ENCODE results near the gene ABCG4. TPM values are rescaled to one million over a fixed set of nuclear protein-coding genes. Genes with fewer than 3 reads are reported as not detected.

ABCG4 gene
- total and polyA plus RNA-seq, 2 donors (not counting 1 experiment from before 2014, with no cell fraction given), result not detected

DNA sequence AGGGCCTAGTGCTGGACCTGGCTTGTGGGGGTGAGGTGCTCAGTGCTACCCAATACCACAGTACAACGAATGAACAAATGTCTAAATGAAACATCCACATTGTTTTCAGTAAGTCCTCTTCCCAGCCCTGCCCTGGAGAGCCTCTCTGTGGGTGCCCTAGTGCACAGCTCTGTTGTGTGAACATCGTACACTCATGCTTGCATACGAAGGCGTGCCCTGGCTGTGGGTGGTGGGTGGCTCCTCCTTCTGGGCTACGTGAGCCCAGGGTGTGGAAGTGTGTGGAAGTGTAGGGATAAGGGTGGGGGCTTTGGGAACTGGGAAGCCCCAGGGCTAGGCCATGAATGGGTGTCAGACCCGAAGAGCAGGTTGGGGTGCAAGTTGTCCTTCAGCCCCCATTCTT lies 19.1 kb downstream of the ABCG4 start:
- intact Hi-C loops (cut with micrococcal nuclease), result loop anchor here (1.0 to 2.0 kb wide), 4 partner anchors 29 to 155 kb away; partner anchors contain the start of gene CBL
- ChIA-PET CTCF (interaction anchor here (1.3 to 2.1 kb wide), 4 partner anchors 29 to 170 kb away, joined by 6 to 8 read pairs (median 6); no protein-coding TSS in a partner anchor), POLR2A (no interaction called here)
- Mint-ChIP-seq H3K27me3 (no peaks in the 10 kb centered on the region), H3K4me3 (peak overlapping the region; percentile 92), H3K27ac (no peak overlapping the region), H3K9me3 (ENCODE audit: insufficient read depth) (no peaks in the 10 kb centered on the region), H3K4me1 (peaks cover 4% of the 10 kb centered on the region)
- DNase-seq (no peak), ATAC-seq (ENCODE audit: low read depth) (no peak)
- H3K79me2 ChIP-seq (ENCODE audit: control insufficient read depth, insufficient read depth, low read length), result no peaks in the 10 kb centered on the region
- H3K4me1 ChIP-seq (ENCODE audit: control insufficient read depth in 2 of 2, insufficient read depth in 2 of 2, low read length in 2 of 2), result peaks cover 5 to 12% of the 10 kb centered on the region in 2 donors
- no peak overlapping the region for H3K4me2 ChIP-seq (replicated peaks; ENCODE audit: low read depth, low read length, poor library complexity, severe bottlenecking)
- H3K27me3 ChIP-seq (replicated peaks in 1 of 4; ENCODE audit: control extremely low read depth in 1 of 4, control insufficient read depth in 3 of 4, insufficient read depth in 4 of 4, low read length in 3 of 4), result no peaks in the 10 kb centered on the region
- 79% methylated on average over 5 of the region's 6 CpGs for WGBS (ENCODE audit: insufficient coverage)
- no peak overlapping the region for H3K27ac ChIP-seq (ENCODE audit: low read length in 2 of 2)
- H3K4me3 ChIP-seq (ENCODE audit: control extremely low read depth in 1 of 5, extremely low read depth in 1 of 5, insufficient read depth in 1 of 5, low read depth in 2 of 5, low read length in 4 of 5), result no peak overlapping the region
- no peaks in the 10 kb centered on the region for H4K20me1 ChIP-seq (ENCODE audit: control insufficient read depth, insufficient read depth, low read length, poor library complexity, severe bottlenecking)
- H3K9ac ChIP-seq (ENCODE audit: low read length), result no peak overlapping the region
- TF ChIP-seq CTCF (IDR thresholded peaks at IDR 0.05) (no peak), EZH2 (IDR thresholded peaks at IDR 0.05; ENCODE audit: borderline replicate concordance, insufficient read depth, low read depth, low read length, poor library complexity, severe bottlenecking) (no peak)
- no peaks in the 10 kb centered on the region for H3K36me3 ChIP-seq (replicated peaks in 1 of 2; ENCODE audit: control extremely low read depth in 1 of 2, control insufficient read depth in 1 of 2, extremely low read depth in 1 of 2, insufficient read depth in 2 of 2, low read length in 1 of 2)
- H3K9me3 ChIP-seq (ENCODE audit: control extremely low read depth in 1 of 3, control insufficient read depth in 2 of 3, insufficient read depth in 1 of 3, low read length in 2 of 3), result no peaks in the 10 kb centered on the region
- H2AFZ ChIP-seq (ENCODE audit: insufficient read depth, low read depth, low read length, poor library complexity, severe bottlenecking), result no peak overlapping the region

GRCh38 chr11:119168471-119169281 lies 19.8 kb downstream of the ABCG4 start, which contains the start of gene NLRX1:
Gene NLRX1, plus strand, starts transcription at chr11:119168725. Its CDS starts 2,679 bp downstream, at chr11:119171404.
- H3K4me3 ChIP-seq (ENCODE audit: control extremely low read depth in 1 of 5, extremely low read depth in 1 of 5, insufficient read depth in 1 of 5, low read depth in 2 of 5, low read length in 4 of 5), result peak within 1 kb of the TSS; percentile 56 to 80 (median 68)
- TF ChIP-seq EZH2 (IDR thresholded peaks at IDR 0.05; ENCODE audit: borderline replicate concordance, insufficient read depth, low read depth, low read length, poor library complexity, severe bottlenecking), result no peak
- TF ChIP-seq CTCF (IDR thresholded peaks at IDR 0.05), result peak; percentile 88
- no peaks in the 10 kb centered on the region for H4K20me1 ChIP-seq (ENCODE audit: control insufficient read depth, insufficient read depth, low read length, poor library complexity, severe bottlenecking)
- peak within 1 kb of the TSS; percentile 87 for H3K4me2 ChIP-seq (replicated peaks; ENCODE audit: low read depth, low read length, poor library complexity, severe bottlenecking)
- H3K4me1 Mint-ChIP-seq, result peaks cover 4% of the 10 kb centered on the region
- peak within 1 kb of the TSS; percentile 81 for H3K27ac Mint-ChIP-seq
- intact Hi-C loops (cut with micrococcal nuclease), result loop anchor here (1.0 to 2.0 kb wide), 4 partner anchors 29 to 155 kb away; partner anchors contain the start of gene CBL
- H3K9ac ChIP-seq (ENCODE audit: low read length), result peak within 1 kb of the TSS; percentile 80
- peak within 1 kb of the TSS; percentile 10 to 65 for H3K27ac ChIP-seq (ENCODE audit: low read length in 2 of 2)
- H3K27me3 Mint-ChIP-seq, result no peaks in the 10 kb centered on the region
- DNase-seq, result peak; percentile 88
- ChIA-PET POLR2A (interaction anchor here (1.1 kb wide), 1 partner anchor 47 kb away, joined by 3 read pairs; the partner anchor contains the start of gene HINFP), CTCF (interaction anchor here (0.7 to 2.1 kb wide), 20 partner anchors 9 to 170 kb away, joined by 3 to 25 read pairs (median 4); partner anchors contain the start of genes ABCG4, CBL, DPAGT1 and NHERF4)
- H3K79me2 ChIP-seq (ENCODE audit: control insufficient read depth, insufficient read depth, low read length), result no peaks in the 10 kb centered on the region
- H3K4me1 ChIP-seq (ENCODE audit: control insufficient read depth in 2 of 2, insufficient read depth in 2 of 2, low read length in 2 of 2), result peaks cover 5 to 12% of the 10 kb centered on the region in 2 donors
- H3K27me3 ChIP-seq (replicated peaks in 1 of 4; ENCODE audit: control extremely low read depth in 1 of 4, control insufficient read depth in 3 of 4, insufficient read depth in 4 of 4, low read length in 3 of 4), result no peaks in the 10 kb centered on the region
- peak within 1 kb of the TSS; percentile 98 for H2AFZ ChIP-seq (ENCODE audit: insufficient read depth, low read depth, low read length, poor library complexity, severe bottlenecking)
- WGBS (ENCODE audit: insufficient coverage), result under 1% methylated on average over 60 of the region's 63 CpGs
- no peaks in the 10 kb centered on the region for H3K36me3 ChIP-seq (replicated peaks in 1 of 2; ENCODE audit: control extremely low read depth in 1 of 2, control insufficient read depth in 1 of 2, extremely low read depth in 1 of 2, insufficient read depth in 2 of 2, low read length in 1 of 2)
- peak within 1 kb of the TSS; percentile 92 for H3K4me3 Mint-ChIP-seq
- H3K9me3 ChIP-seq (ENCODE audit: control extremely low read depth in 1 of 3, control insufficient read depth in 2 of 3, insufficient read depth in 1 of 3, low read length in 2 of 3), result no peaks in the 10 kb centered on the region
- ATAC-seq (ENCODE audit: low read depth), result peak; percentile 96
- H3K9me3 Mint-ChIP-seq (ENCODE audit: insufficient read depth), result no peaks in the 10 kb centered on the region
